RWPE1 (cell line): ENCODE data around the gene MAP2K3.
"Not testable (repeated sequence)": the region's sequence is repeated elsewhere in the genome, so short reads cannot be mapped to it uniquely, and the experiment has no call there.

Experiments used
- CTCF ChIA-PET: fragments of 350-600 bp; sonication (Branson Sonifier 250); formaldehyde crosslinking; extraction: SDS; loops from one replicate; lab custom pipeline; 2021; lab: Yijun Ruan, JAX
- POLR2A ChIA-PET: fragments of 400-600 bp; formaldehyde crosslinking; extraction: SDS; loops from one replicate; lab custom pipeline; 2020; ENCODE audit warnings: antibody characterized with exemption; ENCODE audit not compliant: low non-redundant PET; lab: Yijun Ruan, JAX
- DNase-seq: peaks from one replicate; pipeline ENCODE4 v3.0.0; 2012; ENCODE audit warnings: low spot score
- H3K27ac ChIP-seq: fragments of 450-650 bp; 2 replicates; pipeline ENCODE4 v1.5.1; 2017
- TF ChIP-seq, protein P1 (sequence below): fragments of 450-650 bp; conservative IDR thresholded peaks from 2 replicates; pipeline ENCODE4 v1.5.1; 2017; ENCODE audit warnings: low read depth, mild to moderate bottlenecking

Gene MAP2K3

DNA sequence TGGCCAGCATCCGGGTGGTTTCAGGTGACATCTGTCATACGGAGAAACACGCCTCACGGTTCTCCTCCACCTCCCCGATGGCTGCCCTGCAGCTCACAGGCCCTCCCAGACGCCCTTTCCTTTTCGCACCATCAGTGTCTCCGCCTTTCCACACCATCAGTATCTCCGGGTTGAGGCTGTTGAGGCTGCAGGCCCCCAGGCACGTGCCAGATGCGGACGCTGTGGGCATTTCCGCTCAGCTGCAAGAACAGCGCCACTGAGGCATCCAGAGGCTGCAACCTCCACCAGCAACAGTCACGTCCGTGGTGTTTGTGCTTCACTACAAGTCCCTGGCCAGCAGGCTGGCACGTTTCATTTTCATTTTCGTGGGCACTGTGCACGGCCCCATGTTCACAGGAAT is 66.0 kb downstream of the MAP2K3 start:
- CTCF ChIA-PET, POLR2A ChIA-PET, DNase-seq, H3K27ac ChIP-seq: not testable (repeated sequence)

DNA sequence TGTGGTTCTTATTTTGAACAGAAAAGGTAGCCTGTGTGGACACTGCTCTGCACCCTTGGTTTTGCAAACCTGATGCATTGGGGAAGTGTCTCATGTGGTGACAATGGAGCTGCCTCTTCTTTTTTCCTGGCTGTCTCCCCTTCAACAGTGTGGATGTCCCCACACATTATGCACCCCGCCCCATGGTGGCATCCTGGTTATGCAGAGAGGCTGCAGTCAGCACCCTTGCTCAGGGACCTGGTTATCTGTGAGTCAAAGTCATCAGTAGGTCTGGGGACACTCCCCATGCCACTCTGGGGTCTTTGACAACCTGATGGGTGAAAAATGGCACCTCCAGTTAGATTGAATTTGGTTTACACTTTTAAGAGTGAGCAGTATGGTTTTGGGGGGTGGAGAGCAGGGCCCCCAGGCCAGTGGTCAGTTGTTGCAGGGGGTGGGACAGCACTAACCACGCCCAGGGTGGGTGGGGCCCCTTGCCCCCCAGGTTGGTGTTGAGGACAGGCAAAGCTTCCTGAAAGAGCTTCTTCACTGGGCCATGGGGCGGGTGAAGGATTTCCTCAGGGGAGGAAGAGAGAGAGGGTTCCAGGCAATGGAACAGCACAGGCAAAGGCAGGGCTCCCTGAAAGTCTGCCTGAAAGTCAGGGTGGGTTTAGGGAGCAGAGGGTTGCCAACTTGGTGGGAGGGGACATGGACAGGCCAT is 67.0 kb downstream of the MAP2K3 start:
- TF ChIP-seq, protein P1, sequence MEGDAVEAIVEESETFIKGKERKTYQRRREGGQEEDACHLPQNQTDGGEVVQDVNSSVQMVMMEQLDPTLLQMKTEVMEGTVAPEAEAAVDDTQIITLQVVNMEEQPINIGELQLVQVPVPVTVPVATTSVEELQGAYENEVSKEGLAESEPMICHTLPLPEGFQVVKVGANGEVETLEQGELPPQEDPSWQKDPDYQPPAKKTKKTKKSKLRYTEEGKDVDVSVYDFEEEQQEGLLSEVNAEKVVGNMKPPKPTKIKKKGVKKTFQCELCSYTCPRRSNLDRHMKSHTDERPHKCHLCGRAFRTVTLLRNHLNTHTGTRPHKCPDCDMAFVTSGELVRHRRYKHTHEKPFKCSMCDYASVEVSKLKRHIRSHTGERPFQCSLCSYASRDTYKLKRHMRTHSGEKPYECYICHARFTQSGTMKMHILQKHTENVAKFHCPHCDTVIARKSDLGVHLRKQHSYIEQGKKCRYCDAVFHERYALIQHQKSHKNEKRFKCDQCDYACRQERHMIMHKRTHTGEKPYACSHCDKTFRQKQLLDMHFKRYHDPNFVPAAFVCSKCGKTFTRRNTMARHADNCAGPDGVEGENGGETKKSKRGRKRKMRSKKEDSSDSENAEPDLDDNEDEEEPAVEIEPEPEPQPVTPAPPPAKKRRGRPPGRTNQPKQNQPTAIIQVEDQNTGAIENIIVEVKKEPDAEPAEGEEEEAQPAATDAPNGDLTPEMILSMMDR = no peak
- POLR2A ChIA-PET = no interaction called here
- H3K27ac ChIP-seq = no peak overlapping the region
- DNase-seq = no peak
- CTCF ChIA-PET = no interaction called here

DNA sequence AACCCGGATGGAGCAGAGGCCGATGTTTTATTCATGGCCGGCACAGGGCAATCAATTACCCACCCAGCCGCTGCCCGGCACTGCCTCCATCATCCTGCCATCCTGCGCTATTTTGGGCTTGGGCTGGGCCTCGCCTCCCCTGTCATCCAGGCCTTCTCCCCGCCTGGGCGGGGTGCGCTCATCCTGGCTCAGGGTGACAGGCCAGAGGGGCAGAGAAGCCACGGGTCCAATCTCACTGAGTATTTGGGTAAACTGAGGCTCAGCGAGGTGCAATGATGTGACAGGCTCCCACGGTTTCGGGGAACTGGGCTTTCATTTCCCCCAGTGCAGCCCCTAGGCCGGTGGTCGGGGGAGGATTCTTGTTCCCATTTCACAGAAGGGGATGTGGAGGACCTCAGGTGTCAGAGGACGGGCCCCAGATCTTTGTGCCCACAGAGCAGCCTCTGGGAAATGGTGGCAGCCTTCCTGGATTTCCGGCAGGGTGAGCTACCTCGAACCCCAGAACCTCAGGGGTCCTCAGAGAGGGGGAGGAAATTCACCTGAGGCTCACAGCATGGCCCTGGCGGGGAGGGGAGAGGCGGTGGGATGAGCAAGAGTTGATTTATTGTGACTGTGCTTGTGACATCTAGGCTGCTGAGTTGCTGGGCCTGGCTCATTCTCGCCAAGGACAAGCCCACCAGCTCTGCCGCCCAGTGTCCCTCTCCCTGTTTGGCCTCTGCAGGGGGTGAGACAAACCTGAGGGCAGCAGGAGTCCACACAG is 67.9 kb downstream of the MAP2K3 start:
- DNase-seq = no peak
- TF ChIP-seq, protein P1 = no peak
- POLR2A ChIA-PET = no interaction called here
- no peak overlapping the region for H3K27ac ChIP-seq
- CTCF ChIA-PET = no interaction called here

DNA sequence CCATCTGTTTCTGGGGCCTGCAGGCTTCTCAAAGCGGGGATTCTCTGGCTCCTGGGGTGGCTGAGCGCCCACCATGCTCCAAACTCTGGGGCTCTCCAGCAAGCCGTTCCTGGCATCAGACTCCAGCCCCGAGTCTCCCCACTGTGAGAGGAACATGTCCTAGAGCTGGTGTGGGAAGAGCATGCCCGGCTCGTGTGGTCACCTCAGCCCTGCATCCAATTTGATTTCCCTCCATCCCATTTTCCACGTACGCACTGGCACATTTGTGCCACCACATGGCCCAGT is 68.4 kb downstream of the MAP2K3 start:
- POLR2A ChIA-PET = no interaction called here
- TF ChIP-seq, protein P1 = no peak
- CTCF ChIA-PET = no interaction called here
- no peak overlapping the region for H3K27ac ChIP-seq
- DNase-seq = no peak

DNA sequence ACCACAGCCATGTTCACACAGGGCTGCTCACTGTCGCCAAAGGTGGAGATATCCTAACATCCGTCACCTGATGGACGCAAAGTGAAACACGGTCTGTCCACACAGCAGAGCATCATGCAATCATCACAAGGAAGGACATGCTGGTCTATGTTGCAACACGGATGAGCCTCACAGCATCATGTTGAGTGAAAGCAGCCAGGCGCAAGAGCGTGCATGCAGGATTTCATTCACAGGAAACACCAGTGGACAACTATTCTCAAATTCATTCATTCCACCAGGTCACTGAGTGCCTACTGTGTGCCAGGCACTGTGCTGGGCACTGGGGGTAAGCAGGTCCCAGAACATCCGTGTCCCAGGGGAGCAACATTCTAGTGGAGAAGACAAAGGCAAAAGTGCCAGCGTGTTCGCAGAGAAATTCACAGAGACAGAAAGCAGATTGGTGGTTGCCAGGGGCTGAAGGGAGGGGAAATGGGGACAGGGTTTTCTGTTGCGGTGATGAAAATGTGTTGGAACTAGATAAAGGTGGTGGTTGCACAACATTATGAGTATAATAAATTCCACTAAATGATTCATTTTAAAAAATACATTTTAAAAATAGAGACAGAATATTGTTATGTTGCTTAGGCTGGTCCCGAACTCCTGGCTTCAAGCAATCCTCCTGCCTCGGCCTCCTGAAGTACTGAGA is 69.0 kb downstream of the MAP2K3 start:
- TF ChIP-seq, protein P1 = no peak
- ChIA-PET POLR2A (no interaction called here), CTCF (no interaction called here)
- DNase-seq = no peak
- H3K27ac ChIP-seq = no peak overlapping the region

DNA sequence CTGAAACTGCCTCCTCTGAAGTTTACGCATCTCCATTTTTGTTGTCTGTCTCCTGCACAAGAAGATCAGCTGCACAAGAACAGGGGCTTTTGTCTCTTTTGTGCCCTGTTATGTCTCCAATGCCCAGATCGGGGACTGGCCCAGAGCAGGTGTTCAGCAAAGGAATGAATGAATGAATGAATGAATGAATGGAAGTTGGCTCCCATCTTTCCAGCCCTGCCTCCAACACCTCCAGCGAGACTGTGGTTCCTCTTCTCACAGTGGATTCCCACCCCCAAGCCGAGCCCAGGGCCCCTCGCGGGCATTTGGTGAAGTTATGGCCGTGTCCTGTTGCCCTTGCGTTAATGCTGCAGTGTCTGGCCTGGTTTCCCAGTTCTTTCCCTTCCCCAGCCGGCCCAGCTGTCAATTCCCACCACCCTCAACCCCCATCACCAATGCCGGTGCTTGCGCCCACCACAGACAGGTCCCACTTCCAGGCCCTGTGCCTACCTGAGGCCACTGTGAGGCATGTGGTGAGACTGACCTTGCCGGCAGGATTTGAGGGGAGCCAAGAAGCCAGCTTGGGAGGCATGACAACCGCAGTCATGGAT is 70.4 kb downstream of the MAP2K3 start:
- TF ChIP-seq, protein P1 = no peak
- POLR2A ChIA-PET = no interaction called here
- CTCF ChIA-PET = no interaction called here
- DNase-seq = no peak
- H3K27ac ChIP-seq = no peak overlapping the region
